GM18517 (cell line): Measurements from ENCODE around the gene SAMD8.
"Not testable (repeated sequence)": the region's sequence is repeated elsewhere in the genome, so short reads cannot be mapped to it uniquely, and the experiment has no call there.

Source experiments
- ATAC-seq: cut with Tn5 transposase; IDR thresholded peaks from one replicate; pipeline ENCODE4 v1.9.1; 2021; ENCODE audit warnings: mild to moderate bottlenecking, moderate library complexity; ENCODE audit not compliant: unreplicated experiment

SAMD8 gene

DNA sequence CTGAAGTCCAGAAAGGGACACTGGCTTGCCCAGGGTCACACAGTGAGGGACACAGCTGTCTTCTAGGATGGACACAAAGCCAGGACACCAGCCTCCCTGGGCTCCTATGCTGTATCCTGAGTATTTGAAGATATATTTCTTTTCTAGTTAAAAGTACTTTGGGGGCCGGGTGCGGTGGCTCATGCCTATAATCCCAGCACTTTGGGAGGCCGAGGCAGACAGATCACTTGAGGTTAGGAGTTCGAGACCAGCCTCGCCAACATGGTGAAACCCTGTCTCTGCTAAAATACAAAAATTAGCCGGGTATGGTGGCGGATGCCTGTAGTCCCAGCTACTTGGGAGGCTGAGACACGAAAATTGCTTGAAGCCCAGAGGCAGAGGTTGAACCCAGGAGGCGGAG, 4.6 kb upstream of the SAMD8 start:
- not testable (repeated sequence) for ATAC-seq

DNA sequence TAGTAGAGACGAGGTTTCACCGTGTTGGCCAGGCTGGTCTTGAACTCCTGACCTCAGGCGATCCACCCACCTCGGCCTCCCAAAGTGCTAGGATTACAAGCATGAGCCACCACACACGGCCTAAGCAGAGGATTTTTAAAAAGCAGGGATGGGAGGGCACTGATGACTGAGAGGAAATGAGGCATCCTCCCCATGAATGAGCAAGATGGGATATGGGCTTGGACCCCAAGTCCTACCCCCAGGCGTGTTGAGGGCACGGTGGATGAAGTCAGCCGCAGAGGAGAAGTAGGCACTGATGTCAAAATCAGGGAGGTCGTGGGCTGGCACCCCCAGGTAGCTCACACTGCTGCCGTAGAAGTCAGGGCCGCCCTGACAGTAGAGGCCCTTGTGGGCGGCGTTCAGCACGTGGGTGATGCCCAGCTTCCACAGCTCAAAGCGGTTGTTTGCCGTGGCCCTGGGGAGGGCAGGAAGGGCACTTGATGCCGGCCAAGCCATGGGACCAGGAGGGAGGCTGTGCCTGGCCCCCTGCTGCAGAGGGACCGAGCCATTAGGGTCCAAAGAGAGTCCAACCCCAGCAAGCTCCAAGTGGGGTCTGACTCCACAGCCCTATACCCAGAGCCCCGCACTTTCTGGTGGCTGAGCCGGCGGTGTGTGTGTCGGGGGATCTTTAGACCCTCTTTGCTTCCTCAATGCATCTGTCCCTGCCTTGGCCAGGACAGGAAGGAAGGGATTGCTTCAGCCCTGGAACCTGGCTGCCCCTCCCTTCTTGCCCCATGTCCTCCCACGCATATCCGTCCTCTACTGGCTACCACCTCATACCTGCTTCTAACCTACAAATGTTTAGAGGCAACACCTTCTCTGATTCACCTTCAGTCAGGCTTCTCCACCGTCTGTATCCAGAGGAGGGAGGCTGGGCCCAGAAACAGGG, 3.4 kb upstream of the SAMD8 start:
- no peak for ATAC-seq

DNA sequence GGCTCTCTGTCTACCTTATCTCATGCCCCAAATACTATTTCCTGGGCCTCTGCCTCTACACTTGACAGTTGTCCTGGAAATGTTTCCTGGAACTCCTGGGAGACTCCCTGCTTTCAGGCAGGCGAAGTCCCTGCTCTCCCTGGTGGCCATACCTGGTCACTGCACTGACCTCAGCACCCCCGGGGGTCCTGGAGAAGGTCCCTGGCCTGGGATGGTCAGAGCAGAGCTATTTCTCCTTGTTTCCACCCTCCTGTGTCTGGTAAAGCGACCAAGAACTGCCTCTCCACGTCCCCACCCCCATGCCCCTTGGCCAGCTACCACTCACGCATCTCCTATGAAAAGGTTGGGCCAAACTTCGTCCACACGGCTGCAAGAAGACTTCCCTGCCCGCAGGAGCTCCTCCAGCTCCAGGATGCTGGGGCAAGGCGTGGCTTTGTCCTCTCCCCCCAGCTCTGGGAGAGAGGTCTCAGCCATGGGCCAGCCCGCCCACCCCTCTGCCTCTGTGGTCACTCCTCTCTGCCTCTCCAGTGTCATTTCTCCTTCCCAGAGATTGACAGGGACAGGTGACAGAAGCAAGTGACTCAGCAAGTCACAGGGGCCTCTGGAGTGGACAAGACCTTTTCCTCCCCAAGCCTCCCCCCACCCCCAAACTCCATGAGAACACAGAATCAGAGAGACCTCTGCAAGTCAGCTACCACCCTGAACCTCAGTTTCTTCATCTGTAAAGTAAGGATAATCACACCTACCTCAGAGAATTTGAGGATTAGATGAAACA, 2.6 kb upstream of the SAMD8 start:
- no peak for ATAC-seq

DNA sequence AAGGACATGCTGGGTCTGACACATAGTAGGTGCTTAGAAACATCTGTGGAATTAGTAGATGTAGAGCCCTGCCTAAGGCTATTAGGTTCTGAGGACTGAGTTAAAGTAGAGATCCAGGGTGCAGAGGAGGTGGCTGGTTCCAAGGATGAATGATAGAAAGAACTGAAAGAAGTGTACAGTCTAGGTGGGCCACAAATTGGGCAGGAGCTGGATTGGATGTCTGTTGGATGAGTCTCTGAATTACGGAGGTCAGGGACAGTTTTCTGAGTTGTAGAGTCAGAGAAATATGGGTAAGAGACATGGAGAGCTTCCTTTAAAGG, 2.0 kb upstream of the SAMD8 start:
- ATAC-seq: no peak

DNA sequence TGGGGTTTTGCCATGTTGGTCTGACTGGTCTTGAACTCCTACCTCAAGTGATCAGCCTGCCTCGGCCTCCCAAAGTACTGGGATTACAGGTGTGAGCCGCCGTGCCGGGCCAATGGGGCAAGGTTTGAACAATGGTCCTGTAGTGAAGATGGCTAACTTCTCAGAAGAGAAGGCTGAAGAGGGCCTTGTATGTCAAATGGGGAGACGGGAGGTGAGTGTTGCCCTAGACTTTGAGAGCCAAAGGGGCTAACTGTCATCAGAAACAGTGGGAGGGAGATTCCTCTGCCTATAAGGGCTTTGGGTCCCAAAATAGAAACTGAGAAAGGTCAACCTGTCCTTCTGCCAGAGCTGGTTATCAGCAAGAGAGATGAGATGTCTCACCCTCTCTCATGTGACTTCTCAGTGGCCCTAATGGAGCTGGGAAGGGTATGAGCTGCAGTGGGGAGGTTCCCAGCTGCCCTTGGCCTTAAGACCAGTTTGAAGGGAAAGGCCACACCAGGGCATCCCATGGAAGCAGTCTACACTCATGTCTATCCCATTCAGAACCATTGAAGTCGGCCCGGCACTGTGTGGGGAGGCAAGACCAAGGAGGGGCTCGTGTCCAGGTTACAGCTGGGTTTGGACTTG, 1.3 kb upstream of the SAMD8 start:
- no peak for ATAC-seq

DNA sequence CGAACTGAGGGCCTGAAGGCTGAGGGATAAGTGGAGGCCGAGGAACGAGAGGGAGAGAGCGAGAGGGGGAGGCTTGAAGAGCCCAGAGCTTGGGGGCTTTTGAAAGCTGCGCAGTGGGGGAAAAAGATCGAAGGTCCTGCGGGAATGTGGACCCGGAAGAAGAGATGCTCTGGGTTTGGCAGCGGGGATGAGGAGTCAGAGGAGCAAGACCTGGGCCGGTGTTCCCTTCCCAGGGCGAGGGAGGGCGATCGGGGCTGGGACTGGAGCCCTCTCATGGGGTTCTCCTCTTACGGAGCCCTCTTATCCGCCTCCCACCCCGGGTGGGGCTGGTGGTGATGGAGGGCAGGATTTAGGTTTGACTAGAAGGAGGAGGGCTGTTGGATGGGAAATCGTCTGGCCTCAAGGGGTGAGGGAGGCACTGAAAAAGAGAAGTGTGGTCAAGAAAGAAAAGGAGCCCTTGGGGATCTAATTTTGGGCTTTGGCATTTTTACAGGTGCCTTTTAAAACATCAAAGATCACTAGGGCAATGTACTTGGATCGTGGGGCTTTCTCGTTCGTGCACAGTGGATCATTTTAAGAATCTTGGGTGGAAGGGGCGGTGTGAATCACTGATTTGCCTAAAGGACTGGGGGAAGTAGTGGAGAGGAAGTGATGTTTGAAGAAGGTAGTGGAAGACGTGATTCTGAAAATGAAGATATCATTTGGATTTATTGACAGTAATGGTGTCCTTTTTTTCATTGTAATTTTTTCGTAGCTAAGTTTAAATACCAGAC, 637 bp downstream of the SAMD8 start:
- ATAC-seq: peak; percentile 29

DNA sequence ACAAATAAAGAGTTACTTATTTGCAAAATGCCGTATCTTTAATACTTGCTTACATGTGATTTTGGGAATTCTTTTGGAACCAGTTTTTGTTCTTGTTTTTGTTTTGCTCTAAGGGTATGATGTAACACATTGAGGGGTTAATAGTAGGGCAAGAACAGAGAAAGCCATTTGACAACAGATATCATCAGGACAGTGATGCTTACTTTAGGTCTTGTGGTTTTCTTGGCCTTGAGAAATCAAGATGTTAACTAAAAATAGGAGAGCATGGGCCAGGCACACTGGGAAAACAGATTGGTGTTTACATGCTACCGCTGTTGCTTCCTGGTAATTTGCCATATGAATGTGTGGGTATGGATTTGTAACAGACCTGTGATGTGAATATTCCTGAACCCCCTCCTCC, 3.7 kb downstream of the SAMD8 start:
- ATAC-seq: no peak

DNA sequence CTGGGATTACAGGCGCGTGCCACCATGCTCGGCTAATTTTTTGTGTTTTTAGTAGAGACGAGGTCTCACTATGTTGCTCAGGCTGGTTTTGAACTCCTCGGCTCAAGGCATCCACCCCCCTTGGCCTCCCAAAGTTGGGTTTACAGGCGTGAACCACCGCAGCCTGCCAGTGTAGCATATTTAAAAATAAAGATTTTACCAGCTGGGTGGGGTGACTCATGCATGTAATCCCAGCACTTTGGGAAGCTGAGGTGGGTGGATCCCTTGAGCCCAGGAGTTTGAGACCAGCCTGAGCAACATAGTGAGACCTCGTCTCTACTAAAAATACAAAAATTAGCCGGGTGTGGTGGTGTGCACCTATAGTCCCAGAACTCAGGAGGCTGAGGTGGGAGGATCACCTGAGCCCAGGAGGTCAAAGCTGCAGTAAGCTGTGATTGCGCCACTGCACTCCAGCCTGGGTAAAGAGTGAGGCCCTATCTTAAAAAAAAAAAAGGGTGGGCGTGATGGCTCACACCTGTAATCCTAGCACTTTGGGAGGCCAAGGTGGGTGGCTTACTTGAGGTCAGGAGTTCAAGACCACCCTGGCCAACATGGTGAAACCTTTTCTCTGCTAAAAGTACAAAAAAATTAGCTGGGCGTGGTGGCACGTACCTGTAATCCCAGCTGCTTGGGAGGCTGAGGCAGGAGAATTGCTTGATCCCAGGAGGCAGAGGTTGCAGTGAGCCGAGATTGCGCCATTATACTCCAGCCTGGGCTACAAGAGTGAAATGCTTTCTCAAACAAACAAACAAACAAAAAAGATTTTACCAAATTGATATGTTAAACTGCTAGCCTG, 5.7 kb downstream of the SAMD8 start:
- not testable (repeated sequence) for ATAC-seq

DNA sequence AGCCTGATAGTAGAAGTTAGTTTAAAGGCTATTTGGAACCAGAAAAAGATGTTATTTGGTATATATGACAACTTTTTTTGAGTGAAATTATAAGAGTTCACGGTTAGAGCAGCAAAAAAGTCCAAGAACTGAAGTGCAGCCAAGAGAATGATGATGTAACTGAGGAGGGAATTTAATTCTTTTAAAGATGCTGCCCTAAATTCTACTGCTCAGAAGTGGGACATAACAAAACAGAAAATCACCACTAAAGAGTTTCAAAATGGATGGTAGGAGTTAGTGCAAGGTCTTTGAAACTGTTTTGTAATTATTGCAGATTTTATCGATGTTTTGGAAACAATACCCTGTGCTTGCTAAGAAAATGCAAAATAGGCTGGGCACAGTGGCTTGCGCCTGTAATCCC, 6.5 kb downstream of the SAMD8 start:
- no peak for ATAC-seq

DNA sequence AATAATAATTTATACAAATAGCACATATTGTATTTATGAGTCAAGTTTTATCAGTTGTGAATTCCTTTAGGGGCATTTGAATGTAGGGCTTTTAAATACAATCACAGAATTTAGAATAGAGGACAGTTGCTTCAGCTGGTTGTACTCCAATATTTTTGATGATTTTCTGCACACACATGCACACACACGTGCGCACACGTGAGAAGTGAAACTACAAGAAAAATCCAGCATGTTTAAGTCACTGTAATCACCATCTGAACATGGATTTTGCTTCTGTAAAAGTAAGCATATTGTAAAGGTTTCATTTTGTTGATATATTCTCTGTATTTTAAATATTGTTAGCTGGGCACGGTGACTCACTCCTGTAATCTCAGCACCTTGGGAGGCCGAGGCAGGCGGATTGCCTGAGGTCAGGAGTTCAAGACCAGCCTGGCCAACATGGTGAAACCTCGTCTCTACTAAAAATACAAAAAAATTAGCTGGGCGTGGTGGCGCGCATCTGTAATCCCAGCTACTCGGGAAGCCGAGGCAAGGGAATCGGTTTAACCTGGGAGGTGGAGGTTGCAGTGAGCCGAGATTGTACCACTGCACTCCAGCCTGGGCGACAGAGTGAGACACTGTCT, 8.1 kb downstream of the SAMD8 start:
- not testable (repeated sequence) for ATAC-seq

DNA sequence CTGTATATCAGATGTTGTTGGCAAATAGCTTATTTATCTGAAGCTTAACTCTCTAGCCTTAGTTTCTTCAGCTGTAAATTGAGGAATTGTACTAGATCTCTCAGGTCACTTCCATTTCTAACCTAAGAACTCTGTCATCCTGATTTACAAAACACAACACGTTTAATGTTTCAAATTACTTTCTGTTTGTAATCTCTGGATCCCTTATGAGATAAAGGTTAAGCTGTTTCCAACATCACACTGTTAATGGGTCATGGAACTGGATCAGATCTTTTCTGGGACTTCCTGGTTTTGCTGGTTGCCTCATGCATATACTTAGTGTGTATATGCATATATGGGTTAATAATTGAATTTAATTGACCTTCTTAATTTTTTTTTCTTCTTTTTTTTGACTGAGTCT, 9.9 kb downstream of the SAMD8 start:
- no peak for ATAC-seq

DNA sequence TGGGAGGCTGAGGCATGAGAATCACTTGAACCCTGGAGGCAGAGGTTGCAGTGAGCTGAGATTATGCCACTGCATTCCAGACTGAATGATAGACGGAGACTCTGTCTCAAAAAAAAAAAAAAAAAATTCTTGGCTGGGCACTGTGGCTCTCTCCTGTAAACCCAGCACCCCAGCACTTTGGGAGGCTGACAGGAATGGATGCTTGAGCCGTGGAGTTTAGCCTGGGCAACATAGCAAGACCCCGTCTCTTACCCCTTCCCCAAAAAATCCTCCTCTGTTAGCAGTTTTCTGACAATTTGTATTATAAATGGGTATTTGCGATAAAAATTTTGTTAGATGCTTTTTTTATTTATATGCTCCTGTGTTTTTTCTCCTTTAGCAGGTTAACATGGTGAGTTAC, 11.0 kb downstream of the SAMD8 start:
- ATAC-seq: no peak

DNA sequence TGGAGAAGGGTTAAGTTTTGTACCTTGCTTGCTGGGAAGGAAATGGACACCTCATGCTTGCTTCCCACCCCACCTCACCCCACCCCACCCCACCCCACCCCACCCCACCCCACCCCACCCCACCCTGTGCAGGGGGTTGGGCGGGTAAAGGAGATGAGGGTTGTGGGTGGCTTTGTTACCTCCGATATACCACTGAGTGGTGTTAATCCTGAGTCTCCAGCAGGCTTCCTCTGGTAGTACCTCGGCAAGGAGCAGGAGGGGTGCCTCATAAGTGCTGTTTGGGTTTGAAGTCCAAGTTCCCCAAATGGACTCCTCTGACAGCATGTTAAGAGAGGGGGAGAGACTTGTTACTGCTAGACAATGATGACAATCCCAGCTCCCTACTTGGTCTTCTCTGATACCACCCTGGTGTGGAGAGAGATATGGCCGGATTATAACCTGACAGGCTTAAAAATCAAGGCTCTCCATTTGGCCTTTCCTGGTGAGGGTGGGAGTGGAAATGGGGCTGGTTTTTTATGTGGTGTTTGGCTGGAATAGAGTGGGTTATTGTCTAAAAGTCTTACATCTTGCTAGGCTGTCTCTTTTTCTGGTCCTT, 11.7 kb downstream of the SAMD8 start:
- no peak for ATAC-seq

DNA sequence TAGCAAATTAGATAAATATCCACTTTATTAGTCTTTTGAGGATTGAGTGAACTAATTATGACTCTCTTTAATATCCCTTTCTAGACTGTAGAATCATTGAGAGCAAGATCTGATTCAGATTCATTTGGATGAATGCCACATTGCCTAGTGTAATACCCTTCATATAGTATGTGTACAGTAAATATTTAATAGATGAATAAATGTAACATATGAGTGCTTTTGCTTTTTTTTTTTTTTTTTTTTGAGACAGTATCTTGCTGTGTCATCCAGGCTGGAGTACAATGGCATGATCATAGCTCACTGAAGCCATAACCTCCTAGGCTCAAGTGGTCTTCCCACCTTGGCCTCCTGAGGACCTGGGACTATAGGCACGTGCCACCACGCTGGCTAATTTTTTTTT, 14.8 kb downstream of the SAMD8 start:
- no peak for ATAC-seq

DNA sequence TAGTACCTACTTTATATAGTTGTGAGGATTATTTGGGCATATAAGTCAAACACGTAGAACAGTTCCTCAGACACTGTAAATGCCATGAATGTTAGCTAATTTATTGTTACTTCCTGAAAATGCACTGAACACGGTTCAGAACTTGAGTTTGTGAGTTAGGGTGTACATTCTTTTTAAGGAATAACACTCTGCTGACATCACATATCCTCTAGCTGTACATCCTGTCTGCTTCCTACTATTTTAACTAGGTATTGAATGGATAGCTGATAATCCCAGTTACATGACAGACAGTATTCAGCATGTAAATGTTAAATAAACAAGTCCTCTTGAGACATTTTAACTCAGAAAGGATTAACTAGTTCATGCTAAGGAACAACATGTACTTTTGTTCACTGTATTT, 16.0 kb downstream of the SAMD8 start:
- ATAC-seq: no peak

DNA sequence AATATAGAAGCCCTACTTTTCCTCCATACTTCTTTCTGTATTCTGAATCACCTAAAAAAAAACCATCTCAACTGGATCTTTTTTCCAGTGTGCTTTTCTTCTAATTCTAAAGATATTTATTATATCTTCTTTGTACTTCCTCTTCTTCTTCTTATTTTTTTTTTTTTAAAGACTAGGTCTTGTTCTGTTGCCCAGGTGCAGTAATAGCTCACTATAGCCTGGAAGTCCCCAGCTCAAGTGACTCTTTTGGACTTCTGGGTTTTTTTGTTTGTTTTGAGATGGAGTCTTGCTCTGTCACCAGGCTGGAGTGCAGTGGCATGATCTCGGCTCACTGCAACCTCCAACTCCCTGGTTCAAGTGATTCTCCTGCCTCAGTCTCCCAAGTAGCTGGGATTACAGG, 17.5 kb downstream of the SAMD8 start:
- not testable (repeated sequence) for ATAC-seq

DNA sequence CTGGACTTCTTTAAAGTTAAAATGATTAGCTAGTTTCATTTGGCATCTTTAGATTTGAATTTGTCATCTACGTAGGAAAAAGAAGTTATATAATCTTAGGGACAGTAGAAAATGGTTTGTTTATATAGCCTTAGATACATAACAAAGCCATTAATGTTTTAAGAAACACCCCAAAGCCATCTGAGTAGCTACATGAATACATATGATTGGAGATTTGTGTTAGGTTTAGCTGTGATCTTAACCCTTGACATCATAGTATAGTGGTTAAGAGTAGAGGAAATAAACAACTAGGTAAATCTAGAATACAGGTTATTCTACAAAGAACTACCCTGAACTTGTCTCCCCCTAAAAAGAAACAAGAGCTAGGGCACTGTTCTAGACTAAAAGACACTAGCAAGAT, 18.1 kb downstream of the SAMD8 start:
- ATAC-seq: no peak

DNA sequence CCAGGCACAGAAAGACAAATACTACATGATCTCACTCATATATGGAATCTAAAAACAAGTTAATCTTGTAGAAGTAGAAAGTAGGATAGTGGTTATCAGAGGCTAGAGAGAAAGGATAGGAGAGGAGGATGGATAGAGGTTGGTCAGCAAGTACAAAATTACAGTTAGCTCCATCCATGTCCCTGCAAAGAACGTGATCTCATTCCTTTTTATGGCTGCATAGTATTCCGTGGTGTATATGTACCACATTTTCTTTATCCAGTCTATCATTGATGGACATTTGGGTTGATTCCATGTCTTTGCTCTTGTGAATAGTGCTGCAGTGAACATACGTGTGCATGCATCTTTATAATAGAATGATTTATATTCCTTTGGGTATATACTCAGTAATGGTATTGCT, 22.2 kb downstream of the SAMD8 start:
- not testable (repeated sequence) for ATAC-seq

DNA sequence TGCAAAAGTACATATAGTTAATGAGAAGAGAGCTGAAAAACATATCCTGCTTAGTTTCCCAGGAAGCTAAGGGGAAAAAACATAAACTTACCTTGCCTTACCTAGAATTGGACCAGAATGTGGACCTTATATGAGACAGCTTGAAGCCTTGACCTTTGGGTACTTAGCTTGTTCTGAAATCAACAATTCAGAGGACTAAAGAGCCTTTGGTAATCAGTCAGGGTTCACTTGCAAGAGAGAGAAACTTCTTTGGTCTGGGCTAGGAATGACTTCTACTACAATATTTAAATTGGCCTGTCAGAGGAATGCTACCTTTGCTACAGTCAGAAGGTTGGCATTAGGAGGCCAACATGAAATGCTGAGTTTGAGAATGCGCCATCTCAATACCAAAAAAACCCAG, 24.9 kb downstream of the SAMD8 start:
- no peak for ATAC-seq
